Activated CD4-positive, alpha-beta T cell treated with anti-CD3 and anti-CD28 coated beads for 4 hours (primary cell): Measurements from ENCODE around the gene MYBPC3.
A peak's percentile ranks its signal among the peaks of the same experiment; 100 is the strongest.

Experiments
- DNase-seq, 2 donors: peaks; one replicate each; pipeline ENCODE4 v3.0.0-alpha.2; 2020

Gene MYBPC3

DNA sequence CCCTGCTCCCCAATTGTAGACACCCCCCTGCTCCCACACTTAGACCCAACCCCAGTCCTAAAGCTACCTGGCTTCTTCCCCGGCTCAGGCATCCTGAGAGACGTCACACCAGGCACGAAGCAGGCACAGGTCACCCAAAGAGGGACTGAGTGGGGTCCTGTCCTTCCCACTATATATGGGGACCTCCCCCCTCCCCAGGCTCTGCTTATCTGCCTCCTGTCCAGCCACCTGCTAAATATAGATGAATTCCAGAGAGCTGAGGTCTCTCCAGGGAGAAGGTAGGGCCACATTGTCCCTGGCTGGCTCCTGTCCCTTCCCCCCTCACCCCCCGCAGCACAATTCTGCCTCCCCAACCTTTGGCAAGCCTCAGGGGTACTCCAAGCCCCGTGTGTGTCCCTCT is at the start of gene MYBPC3:
Gene MYBPC3 (minus strand): TSS at position 147 of the 400 bp plus-strand sequence. CDS start 55 bp downstream, at position 92.
- no peak for DNase-seq

DNA sequence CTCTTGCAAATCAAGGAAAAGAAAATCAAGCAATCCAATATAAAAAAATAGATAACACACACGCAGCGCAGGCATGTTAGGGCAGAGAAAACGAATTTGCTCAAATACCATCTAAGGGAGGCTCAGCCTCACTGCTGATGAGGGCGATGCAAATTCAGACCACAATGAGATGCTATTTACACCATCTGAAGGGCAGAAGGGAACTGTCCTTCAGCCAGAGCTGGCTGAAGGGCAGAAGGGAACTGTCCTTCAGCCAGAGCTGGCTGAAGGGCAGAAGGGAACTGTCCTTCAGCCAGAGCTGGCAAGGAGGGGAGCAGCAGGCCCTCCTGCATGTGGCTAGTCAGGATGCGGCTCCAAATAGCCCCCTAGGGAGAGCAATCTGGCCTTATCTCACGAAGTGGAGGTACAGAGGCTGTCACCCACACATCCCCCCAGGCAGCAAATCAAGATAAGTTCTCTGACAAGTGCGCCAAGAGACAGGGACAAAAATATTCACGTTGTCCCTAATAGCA is 48.3 kb upstream of the MYBPC3 start:
- DNase-seq = no peak

DNA sequence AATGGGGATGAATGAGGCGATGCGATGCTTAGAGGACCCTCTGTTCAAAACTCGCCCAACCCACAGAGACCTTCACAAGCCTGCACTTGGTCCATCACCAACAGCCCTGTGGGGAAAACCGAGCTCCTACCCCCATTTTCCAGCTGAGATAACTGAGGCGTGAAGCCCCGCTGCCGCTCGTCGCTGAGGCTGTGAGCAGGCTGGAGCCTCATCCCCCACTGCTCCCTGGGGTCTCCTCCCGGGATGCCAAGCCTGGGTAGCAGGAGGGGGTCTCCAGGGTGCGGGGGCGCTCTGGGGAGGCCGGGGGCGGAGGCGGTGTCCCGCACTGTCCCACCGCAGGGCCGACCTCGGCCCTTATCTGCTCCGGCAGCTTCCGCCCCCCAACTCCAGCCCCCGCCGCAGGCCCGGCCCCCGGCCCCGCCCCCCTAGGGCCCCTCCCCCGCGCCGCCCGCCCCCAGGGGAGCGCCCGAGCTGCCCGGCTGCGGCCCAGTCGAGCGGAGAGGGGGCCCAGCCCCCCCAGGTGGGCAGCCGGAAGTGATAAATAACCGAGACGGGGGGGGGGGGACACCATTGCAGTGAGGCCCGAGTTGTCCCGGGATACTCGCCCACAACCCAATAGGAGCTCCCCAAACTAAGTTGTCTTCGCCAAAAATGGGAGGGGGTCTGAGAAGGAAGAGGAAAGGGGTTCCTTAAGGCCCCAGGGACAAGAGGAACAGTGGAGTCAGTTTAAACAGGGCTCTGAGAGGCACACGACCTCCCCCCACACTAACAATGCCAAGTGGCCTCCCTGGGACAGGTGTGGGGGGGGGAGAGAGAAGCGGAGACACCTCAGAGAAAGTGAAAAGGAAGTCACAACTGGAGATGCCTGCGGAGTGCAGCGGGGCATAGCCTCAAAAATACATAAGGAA is 47.6 kb upstream of the MYBPC3 start:
- DNase-seq = peak; percentile 27 to 45

DNA sequence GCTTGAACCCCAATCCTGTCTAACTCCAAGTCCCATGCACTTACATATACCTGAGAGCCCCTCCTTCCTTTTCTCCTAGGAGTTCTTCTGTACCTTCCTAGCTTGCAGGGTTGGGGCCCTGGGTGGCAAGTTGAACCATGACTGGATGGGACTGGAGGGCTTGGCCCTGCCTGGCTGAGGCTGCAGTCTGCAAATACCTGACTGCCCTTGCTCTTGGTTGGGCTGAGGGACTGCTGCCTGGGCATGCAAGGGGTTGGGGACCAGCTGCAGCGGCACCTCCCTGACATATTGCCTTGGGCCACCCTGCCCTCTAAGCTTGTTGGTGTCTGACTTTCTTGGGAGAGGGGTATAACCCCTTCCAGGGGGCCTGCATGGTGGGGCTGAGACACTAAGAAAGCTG is 46.0 kb upstream of the MYBPC3 start:
- DNase-seq = no peak

DNA sequence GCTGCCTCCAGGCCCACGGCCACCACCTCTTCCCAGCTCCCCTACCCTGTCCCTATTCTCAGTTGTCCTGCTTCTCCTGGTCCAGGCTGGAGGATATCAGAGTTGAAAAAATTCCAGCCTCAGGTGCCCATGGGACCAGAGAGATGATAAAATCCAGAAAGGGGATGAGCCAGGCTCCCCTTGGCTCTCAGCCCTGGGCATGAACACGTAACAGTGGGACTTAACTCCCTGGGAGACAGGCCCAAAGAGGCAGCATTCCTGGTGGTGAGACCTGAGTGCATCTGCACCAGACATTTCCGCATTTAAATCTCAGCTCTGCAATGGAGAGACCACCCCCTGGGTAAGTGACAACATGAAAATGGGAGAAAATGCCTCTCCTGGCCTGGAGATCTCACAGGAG is 45.5 kb upstream of the MYBPC3 start:
- DNase-seq = no peak

DNA sequence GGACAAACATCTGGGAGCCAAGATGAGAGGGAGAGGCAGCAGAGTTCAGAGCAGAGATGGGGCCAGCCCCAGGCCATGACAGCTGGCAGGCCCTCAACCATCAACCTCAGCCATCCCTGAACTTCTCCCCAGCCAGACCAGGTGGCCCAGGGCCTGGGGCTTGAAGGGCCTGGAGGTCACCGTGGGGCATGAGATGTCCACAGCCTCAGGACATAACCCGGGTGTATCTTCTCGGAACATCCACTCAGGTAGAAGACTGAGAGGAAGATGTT is 43.5 kb upstream of the MYBPC3 start:
- no peak for DNase-seq

DNA sequence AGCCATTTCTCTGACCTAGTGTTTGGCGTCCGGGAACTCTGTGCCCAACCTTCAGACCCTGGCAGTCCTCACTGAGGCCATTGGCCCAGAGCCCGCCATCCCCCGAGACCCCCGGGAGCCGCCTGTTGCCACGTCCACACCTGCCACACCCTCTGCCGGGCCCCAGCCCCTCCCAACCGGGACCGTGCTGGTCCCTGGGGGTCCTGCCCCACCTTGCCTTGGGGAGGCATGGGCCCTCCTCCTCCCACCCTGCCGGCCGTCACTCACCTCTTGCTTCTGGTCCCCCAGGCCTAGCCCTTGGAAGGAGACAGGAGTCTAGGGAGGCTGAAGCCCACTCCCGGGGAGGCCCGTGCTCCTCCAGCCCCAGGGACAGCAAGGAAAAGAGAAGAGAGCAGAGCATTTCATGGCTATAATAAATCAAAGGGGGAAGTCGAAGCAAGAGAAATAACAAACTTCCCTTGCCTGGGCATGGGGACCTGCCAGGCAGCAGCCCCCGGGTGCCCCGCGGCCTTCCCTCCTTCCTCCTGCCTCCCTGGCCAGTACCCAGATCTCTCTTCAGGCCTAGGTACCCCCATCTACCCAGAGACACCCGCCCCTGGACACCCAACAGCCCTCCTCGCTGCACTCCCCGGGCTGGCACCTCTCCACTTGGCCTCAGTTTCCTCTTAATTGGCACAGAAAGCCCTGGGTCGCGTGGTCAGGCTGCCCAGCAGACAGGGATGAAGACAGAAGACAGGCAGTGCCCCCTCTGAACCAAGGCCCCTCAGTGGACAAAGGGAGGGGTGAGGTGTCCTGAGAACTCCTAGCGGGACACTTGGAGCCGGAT is 42.9 kb upstream of the MYBPC3 start:
- no peak for DNase-seq

DNA sequence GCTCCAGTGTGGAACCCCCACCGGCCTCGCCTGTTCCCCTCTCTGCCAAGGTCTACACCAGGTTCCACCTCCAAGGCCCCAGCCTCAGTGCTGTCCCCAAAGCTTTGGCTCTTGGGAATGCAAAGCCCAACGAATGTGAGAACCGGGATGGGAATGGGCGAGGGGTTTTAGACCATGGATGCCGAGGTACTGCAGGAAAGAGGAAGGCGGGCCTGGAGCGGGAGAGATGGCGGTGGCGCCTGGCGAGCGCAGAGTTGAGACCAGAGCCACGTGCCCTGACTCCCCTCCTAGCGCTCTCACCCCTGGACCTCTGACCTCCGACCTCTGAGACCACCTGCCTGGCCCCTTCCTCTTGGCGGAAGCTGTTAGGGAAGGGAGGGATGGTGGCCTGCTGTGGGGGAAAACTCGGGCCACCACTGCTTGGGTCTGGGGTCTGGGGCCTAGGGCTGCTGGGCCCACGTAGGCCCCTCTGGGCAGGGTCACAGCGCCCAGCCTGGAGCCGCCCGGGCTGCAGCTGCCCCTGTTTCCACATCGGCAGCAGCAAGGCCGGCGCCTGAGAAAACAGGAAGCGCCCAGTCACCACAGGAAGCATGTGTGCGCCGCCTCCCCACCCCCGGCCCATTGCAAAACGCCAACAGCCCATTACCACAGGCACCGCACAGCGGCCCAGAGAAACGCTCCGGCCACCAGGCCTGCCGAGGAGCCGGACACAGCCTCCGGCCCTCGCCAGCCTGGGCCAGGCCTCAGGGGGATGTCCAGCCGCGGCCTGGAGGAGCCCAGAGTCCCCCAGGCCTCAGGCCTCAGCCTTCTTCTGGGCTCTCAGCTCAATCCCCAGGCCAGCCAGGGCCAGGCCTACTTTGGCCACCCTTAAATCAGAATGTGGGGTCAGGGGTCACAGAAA is 42.1 kb upstream of the MYBPC3 start:
- DNase-seq = peak; percentile 54 to 58

DNA sequence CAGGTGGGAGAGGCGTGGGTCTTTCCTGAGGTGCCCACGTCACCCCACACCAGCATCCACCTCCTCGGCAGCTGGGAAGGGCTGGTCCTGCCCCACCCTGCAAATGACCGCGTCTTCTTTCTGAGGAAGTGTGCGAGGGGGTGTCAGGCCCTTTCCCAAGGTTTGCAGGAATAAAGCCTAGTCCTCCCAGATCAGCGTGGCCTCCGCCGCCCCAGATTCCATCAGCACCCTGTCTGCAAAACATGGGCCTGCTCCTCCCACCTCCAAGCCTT is 41.5 kb upstream of the MYBPC3 start:
- no peak for DNase-seq

DNA sequence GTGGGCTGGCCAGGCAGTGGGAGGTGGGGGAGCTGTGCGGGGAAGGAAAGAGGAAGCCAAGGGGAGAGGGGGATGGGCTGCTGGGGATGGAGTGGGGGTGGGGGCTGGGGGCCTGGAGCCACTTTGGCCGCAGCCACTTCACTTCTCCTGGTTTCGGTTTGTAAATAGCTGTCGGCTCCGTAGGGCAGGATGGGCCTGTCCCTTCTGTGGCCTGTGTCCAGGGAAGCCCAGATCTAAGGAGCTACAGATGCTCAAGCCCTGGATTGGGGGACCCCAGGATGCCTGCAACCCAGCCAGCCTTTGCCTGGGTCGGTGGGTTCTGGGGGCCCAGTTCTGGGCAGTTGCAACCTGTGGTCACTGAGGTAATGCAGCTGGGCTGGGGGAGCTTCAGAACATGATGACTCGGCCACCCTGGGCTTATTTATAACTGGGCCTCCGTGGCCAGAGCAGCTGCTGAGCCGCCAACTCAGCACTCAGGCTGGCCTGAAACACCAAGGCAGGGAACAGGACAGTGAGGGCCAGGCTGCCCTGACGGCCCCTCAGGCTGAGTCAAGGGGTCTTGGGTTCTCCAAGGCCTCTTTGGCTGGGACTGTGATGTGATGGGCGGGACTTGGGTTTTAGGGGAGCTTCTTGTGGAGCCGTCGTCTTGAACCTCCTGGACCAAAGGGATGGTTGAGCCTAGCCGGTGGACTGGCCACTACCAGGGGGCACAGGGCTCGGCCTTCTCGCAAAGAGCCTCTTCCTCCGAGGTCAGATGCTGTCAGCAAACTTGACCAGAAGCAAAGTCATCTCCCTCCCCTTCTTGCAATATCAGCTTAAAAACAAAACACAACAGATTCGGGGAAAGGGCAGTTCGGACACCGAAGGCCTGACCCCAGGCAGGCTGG is 40.9 kb upstream of the MYBPC3 start:
- DNase-seq = no peak

DNA sequence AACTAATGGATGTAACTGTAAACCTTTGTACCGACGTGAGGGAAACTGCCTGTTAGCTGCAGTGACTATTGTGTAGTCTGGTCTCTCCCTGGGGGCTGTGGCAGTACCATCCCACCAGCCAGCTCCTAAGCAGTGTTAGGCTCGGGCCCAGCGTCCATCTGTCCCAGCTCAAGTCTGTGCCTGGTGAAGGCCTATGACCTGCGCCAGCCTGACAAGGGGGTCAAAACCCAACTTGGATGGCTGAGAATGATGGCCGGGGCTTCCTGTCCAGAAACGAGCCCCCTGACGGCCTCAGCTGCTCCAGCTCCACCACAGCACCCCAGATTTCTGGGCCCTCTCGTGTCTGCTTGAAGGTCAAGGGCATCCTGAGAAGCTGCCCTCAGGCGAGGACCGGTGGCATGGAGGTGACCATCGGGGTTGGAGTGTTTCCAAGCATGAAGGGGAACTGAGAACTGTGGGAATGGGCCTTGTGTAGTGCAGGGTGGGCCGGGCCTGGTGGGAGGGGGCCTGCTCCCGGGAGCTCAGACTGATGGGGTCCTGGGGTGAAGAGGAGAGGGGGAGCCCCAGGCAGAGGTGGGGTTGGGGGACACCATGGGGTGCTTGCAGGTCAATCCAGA is 40.2 kb upstream of the MYBPC3 start:
- no peak for DNase-seq

DNA sequence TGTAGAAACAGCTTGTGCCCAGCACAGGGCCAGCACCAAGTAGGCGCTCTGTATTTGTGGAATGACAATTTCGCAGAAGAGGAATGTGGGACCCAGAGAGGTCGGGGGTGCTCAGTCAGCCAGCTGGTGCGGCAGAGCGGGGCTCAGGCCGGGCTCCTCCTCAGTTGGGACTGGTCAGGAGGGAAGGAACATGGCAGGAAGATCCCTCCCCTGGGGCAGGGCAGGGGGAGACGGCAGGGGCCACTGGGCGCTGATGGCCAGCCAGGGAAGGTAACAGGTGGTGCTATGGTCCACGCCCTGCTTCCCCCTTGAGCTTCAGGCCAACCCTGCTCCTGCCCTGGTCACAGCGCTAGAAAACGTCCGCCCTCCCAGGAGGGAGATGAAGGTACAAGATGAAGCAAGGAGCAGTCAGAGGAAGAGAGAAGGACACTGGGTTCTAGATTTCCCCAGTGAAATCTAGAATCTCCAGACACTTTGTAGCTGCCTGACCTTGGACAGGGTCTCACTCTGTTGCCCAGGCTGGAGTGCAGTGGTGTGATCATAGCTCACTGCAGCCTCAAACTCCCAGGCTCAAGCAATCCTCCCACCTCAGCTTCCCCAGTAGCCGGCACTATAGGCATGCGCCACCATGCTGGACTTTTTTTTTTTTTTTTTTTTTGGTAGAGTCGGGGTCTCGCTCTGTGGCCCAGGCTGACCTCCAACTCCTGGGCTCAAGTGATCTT is 39.4 kb upstream of the MYBPC3 start:
- DNase-seq = no peak

DNA sequence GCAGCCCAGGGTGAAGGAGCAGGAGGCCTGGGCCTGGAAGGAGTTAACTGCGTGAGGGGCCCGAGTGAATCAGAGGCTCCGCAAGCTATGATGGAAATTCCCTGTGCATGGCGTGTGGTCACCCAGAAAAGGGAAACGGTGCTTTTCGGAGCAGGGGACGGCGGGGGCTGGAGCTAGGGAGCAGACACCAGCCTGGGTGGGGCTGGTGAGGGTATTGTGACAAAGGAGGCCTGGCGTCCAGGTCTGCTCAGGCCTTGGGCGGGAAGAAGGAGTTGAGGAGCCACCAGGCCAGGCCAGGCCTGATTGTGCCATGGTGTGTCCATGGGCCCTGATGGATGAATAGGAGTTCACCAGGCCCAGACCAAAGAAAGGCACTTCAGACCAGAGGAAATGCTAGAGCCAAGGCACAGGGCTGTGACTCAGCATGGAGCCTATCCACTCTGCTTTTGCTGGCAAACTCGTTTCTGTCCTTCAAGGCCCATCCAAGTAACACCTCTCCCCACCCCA is 38.6 kb upstream of the MYBPC3 start:
- no peak for DNase-seq

DNA sequence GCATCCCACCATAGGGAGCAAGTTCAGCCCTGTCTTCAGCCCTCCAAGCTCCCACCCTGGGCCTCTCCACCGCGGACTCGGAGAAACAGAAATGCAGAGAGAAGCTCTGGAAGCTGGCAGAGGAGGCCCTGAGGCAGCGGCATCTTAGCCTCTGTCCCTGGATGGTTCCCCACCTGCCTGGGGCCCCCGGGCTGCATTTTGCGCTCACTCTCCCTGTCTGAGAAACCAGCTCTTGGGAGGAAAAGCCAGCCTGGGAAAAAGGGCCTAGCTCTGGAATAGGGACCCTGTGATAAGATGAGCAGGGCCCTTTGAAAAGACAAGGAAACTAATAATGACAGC is 37.9 kb upstream of the MYBPC3 start:
- no peak for DNase-seq

DNA sequence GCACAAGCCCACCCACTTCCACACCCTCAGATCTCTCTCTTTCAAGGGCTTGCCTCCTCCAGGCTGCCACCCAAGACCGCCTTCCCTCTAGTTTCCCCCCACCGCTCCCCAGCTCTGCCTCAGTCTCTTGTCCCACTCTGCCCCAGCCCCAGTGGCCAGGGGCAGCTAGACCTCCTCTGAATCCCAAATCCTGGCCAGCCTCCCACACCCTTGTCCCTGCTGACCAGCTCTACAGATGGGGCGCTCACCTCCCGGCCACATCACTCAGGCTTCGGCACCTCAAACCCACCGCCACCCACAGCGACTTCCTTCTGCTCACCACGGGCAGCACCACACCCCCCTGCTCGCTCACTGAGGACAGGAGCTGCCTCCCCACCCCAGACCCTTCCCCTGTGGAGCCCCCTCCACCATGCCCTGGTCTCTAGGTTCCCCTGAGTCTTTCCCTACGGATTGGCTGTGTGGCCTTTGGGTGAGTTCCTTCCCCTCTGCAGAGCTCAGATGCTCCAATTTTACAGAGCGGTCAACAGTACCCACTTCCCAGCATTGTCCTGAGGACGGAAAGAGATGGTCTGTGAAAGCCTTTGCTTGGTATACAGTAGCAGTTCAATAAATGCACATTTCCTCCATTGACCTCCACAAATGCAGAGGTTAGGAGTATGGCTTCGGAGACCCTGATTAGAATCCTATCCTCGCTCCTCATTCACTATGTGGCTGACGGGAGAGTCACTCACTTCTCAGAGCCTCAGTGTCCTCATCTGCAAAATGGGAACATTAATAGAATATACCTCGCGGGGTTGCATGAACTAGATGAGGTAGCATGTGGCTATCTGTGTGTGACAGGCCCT is 37.3 kb upstream of the MYBPC3 start:
- no peak for DNase-seq

DNA sequence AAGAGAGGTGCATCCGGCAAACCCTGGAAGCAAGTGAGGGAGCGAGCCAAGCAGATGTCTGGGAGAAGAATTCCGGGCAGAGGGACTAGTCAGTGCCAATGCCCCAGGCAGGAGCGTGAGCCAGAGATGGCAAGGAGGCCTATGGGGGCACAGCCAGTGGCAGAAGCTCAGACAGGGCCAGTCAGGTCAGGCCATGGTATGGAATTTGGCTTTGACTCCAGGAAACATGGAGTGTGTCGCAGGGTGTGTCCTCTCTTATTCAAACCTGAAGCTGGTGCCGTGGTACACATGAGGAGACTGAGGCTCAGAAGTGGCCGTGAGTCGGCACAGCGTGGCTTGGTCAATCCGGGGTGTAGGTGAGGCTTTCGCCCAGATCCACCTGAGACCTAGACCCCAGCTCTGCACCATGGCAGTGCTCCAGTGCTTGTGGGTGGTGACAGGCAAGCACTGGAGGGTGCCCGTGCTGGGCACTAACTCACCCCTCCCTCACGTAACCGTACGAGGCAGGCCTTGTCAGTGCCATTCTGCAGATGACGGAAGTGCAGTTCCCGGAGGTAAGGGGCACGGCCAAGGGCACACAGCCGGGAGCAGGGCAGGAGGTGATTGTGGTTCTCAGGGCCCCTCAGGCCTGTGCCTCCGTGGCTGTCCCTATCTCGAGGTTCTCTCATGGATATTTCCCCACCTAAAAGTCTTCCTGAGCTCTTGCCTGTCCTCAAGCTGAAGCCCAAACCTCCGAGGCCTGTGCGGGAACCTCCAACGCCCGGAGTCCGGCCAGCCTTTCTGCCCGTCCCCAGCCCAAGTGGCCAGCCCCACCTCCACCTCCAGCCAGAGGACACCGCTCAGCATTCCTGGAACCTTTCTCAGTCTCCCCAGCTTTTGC is 36.4 kb upstream of the MYBPC3 start:
- DNase-seq = no peak

DNA sequence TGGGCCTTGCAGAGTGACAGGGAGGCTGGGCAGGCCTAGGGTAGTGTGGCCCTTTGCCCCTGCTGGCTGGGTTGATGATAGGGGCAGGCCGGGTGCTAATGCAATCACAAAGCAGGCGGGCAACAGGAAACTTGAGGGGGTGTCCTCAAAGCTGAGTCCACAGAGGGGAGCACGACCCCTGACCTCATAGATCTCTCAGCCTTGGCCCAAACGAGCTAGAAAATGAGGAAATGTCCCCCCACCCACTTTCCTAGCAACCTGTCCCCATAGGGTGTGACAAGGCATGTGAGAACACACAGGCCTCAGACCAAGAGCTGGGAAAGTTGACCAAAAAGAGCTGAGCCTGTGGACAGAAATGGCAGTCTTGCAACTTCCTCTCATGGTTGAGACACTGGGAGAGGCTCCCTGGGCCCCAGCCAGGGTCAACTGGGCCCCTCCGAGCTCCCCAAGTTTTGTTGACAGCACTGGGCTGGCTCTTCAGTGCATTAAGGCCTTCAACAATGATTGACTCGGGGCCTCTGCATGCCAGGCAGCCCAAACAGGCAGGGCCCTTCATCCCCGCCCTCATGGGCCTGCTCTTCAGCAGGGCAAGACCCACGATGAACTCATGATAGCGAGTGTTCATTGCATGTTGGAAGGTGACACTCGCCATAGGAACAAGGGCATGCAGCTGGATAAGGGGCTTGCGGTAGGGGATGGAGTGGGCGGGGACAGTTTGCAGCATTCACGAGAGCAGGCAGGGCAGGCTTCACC is 35.6 kb upstream of the MYBPC3 start:
- no peak for DNase-seq

DNA sequence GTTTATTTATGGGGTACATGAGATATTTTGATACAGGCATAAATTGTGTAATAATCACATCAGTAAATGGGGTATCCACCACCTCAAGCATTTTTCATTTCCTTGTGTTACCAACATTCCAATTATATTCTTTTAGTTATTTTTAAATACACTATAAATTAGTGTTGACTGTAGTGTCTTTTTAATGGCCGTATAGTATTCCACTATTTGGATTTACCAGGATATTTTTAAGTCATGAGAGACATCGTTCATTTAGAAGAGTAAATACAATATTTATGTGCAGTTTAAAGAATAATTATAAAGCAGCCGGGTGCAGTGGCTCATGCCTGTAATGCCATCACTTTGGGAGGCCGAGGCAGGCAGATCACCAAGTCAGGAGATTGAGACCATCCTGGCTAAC is 32.0 kb upstream of the MYBPC3 start:
- no peak for DNase-seq
